H9 (cell line): ENCODE data around the gene FAM13A. TPM values are rescaled to one million over a fixed set of nuclear protein-coding genes. Genes with fewer than 3 reads are reported as not detected.
"Not testable (repeated sequence)": the region's sequence is repeated elsewhere in the genome, so short reads cannot be mapped to it uniquely, and the experiment has no call there.

Experiments
- DNase-seq: peaks from one replicate; pipeline ENCODE4 v3.0.0-alpha.2; 2017
- H2AFZ ChIP-seq: one replicate; pipeline ENCODE4 v1.6.1; 2013; ENCODE audit warnings: mild to moderate bottlenecking, low read length, control low read depth, moderate library complexity
- H2AK5ac ChIP-seq: 2 replicates; pipeline ENCODE4 v1.6.1; 2013; ENCODE audit warnings: low read length, control low read depth, mixed read lengths; ENCODE audit not compliant: insufficient read length
- H2BK120ac ChIP-seq: one replicate; pipeline ENCODE4 v1.6.1; 2013; ENCODE audit warnings: low read depth, mild to moderate bottlenecking, low read length, control low read depth, inconsistent platforms; ENCODE audit not compliant: poor library complexity, severe bottlenecking
- H2BK12ac ChIP-seq: 2 replicates; pipeline ENCODE4 v1.6.1; 2013; ENCODE audit warnings: low read length, control low read depth, mixed read lengths, low read depth; ENCODE audit not compliant: insufficient read length
- H2BK15ac ChIP-seq: 2 replicates; pipeline ENCODE4 v1.6.1; 2013; ENCODE audit warnings: low read depth, low read length, control low read depth
- H2BK20ac ChIP-seq: one replicate; pipeline ENCODE4 v1.6.1; 2013; ENCODE audit warnings: low read depth, mild to moderate bottlenecking, low read length, control low read depth, inconsistent platforms; ENCODE audit not compliant: poor library complexity, severe bottlenecking
- H2BK5ac ChIP-seq: 2 replicates; pipeline ENCODE4 v1.6.1; 2013; ENCODE audit warnings: low read length, control low read depth, mixed read lengths; ENCODE audit not compliant: insufficient read length
- H3K14ac ChIP-seq: 2 replicates; pipeline ENCODE4 v1.6.1; 2013; ENCODE audit warnings: low read length, control low read depth; ENCODE audit not compliant: insufficient read depth
- H3K18ac ChIP-seq: 2 replicates; pipeline ENCODE4 v1.6.1; 2013; ENCODE audit warnings: low read depth, mild to moderate bottlenecking, mixed read lengths, low read length, control low read depth; ENCODE audit not compliant: insufficient read length
- H3K23ac ChIP-seq: 2 replicates; pipeline ENCODE4 v1.6.1; 2013; ENCODE audit warnings: low read length, control low read depth, mixed read lengths, low read depth; ENCODE audit not compliant: insufficient read length
- H3K23me2 ChIP-seq: 2 replicates; pipeline ENCODE4 v1.6.1; 2013; ENCODE audit warnings: low read depth, mild to moderate bottlenecking, mixed read lengths, low read length, control low read depth; ENCODE audit not compliant: insufficient read length, poor library complexity, severe bottlenecking
- H3K27ac ChIP-seq: 2 replicates; pipeline ENCODE4 v1.5.1; 2013; ENCODE audit warnings: low read length, control low read depth, mixed read lengths, low read depth; ENCODE audit not compliant: insufficient read length
- H3K27me3 ChIP-seq: 2 replicates; pipeline ENCODE4 v1.6.1; 2013; ENCODE audit warnings: low read length, control low read depth, inconsistent platforms; ENCODE audit not compliant: insufficient read depth
- H3K4ac ChIP-seq: 2 replicates; pipeline ENCODE4 v1.6.1; 2013; ENCODE audit warnings: low read depth, mild to moderate bottlenecking, control low read depth, inconsistent platforms, low read length, moderate library complexity
- H3K4me1 ChIP-seq: 2 replicates; pipeline ENCODE4 v1.6.1; 2013; ENCODE audit warnings: low read length, control low read depth, inconsistent platforms; ENCODE audit not compliant: insufficient read depth
- H3K4me2 ChIP-seq: 2 replicates; pipeline ENCODE4 v1.6.1; 2013; ENCODE audit warnings: low read length, control low read depth, mixed read lengths; ENCODE audit not compliant: insufficient read length, insufficient read depth
- H3K56ac ChIP-seq: 2 replicates; pipeline ENCODE4 v1.6.1; 2013; ENCODE audit warnings: low read depth, mild to moderate bottlenecking, mixed read lengths, low read length, control low read depth; ENCODE audit not compliant: insufficient read length
- H3K79me1 ChIP-seq: 2 replicates; pipeline ENCODE4 v1.6.1; 2013; ENCODE audit warnings: low read depth, mild to moderate bottlenecking, moderate library complexity, low read length, control low read depth, inconsistent platforms; ENCODE audit not compliant: insufficient read depth, poor library complexity, severe bottlenecking
- H3K79me2 ChIP-seq: 2 replicates; pipeline ENCODE4 v1.6.1; 2013; ENCODE audit warnings: low read length, control low read depth, inconsistent platforms; ENCODE audit not compliant: insufficient read depth
- H3K9ac ChIP-seq: 2 replicates; pipeline ENCODE4 v1.6.1; 2013; ENCODE audit warnings: low read length, control low read depth, mixed read lengths; ENCODE audit not compliant: insufficient read length; ENCODE audit errors: extremely low read depth
- H3K9me3 ChIP-seq: one replicate; pipeline ENCODE4 v1.6.1; 2013; ENCODE audit warnings: low read depth, low read length, inconsistent platforms; ENCODE audit not compliant: control insufficient read depth
- H3T11ph ChIP-seq: one replicate; pipeline ENCODE4 v1.6.1; 2013; ENCODE audit warnings: mild to moderate bottlenecking, low read length, control low read depth, inconsistent platforms
- H4K20me1 ChIP-seq: one replicate; pipeline ENCODE4 v1.6.1; 2013; ENCODE audit not compliant: control insufficient read depth, insufficient read length, insufficient read depth
- H4K5ac ChIP-seq: 2 replicates; pipeline ENCODE4 v1.6.1; 2013; ENCODE audit warnings: low read depth, mild to moderate bottlenecking, mixed read lengths, low read length, control low read depth; ENCODE audit not compliant: insufficient read length
- H4K8ac ChIP-seq: replicated peaks from 2 replicates; pipeline ENCODE4 v1.6.1; 2013; ENCODE audit warnings: low read length, control low read depth, mixed read lengths, low read depth; ENCODE audit not compliant: insufficient read length
- H4K91ac ChIP-seq: 2 replicates; pipeline ENCODE4 v1.6.1; 2013; ENCODE audit warnings: low read depth, mild to moderate bottlenecking, moderate library complexity, mixed read lengths, low read length, control low read depth; ENCODE audit not compliant: insufficient read length
- H3K27ac Mint-ChIP-seq, 3 experiments: 2 replicates in 2 of 3; 3 replicates in 1 of 3; pipeline ENCODE4 v1.8.0; 2020 to 2021; ENCODE audit warnings: mixed read lengths in 3 of 3, mild to moderate bottlenecking in 1 of 3, moderate library complexity in 1 of 3
- H3K27me3 Mint-ChIP-seq: 2 replicates; pipeline ENCODE4 v1.8.0; 2021; ENCODE audit warnings: low read depth, mild to moderate bottlenecking, moderate library complexity, mixed read lengths
- H3K36me3 Mint-ChIP-seq, 3 experiments: 2 replicates in 2 of 3; 3 replicates in 1 of 3; pipeline ENCODE4 v1.8.0; 2020 to 2021; ENCODE audit warnings: low read depth in 3 of 3, mixed read lengths in 3 of 3; ENCODE audit not compliant: insufficient read depth in 1 of 3
- H3K4me1 Mint-ChIP-seq, 2 experiments: 2 replicates each; pipeline ENCODE4 v1.8.0; 2020; ENCODE audit warnings: mixed read lengths in 2 of 2
- H3K4me3 Mint-ChIP-seq, 2 experiments: 2 replicates in 1 of 2; 3 replicates in 1 of 2; pipeline ENCODE4 v1.8.0; 2020 to 2021; ENCODE audit warnings: mild to moderate bottlenecking in 2 of 2, mixed read lengths in 2 of 2, moderate library complexity in 1 of 2
- H3K9me3 Mint-ChIP-seq, 2 experiments: 2 replicates in 1 of 2; 3 replicates in 1 of 2; pipeline ENCODE4 v1.8.0; 2020; ENCODE audit warnings: mild to moderate bottlenecking in 2 of 2, mixed read lengths in 2 of 2, moderate library complexity in 1 of 2
- WGBS: extraction: QIAGEN DNeasy Blood & Tissue Kit; methylation state at CpG from one replicate; pipeline ENCODE4 v1.1.7; 2013; ENCODE audit warnings: missing lambda C conversion rate, low lambda C conversion rate, mixed read lengths; ENCODE audit not compliant: insufficient read length; ENCODE audit errors: extremely low coverage; 5-methylcytosine and 5-hydroxymethylcytosine counted together
- total RNA-seq: library from RNA; stranded (reverse); gene quantifications from 2 replicates; pipeline ENCODE4 v1.2.1, GENCODE V29; 2021
- TF ChIP-seq, protein P1 (sequence below): fragments of 200-600 bp; sonication (generic); conservative IDR thresholded peaks from 3 replicates; pipeline ENCODE4 v1.8.0; 2021; ENCODE audit warnings: antibody characterized with exemption, mild to moderate bottlenecking

The FAM13A gene
- total RNA-seq, 1 experiment from 2014 or later, result 12.7 TPM

DNA sequence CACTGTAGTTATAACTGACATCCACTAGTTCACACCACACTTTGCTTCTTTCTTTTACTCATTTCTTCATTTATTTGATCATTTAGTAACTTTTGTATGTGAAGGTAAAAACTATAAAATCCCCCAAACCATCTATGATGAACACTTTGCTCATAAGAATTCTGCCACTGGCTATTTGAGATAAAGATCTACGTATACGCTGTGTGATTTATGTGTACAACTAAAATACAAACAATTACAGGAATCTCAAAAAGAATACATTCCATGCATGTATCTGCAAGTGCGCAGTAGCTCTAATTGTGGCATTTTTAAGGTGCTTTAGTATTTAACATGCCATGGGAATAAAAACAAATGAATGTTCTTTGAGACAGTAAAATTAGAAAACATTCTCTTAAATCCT is 202.5 kb downstream of the FAM13A start:
- H3K79me1 ChIP-seq, result no peaks in the 10 kb centered on the region
- no peak overlapping the region for H2AK5ac ChIP-seq
- H2BK15ac ChIP-seq, result no peak overlapping the region
- H2BK120ac ChIP-seq, result no peak overlapping the region
- H2BK12ac ChIP-seq, result no peak overlapping the region
- Mint-ChIP-seq H3K36me3 (no peaks in the 10 kb centered on the region; a peak in 1 of 7 replicates), H3K9me3 (no peaks in the 10 kb centered on the region), H3K4me1 (peaks cover 3 to 12% of the 10 kb centered on the region in 2 experiments), H3K27me3 (no peaks in the 10 kb centered on the region), H3K27ac (no peak overlapping the region), H3K4me3 (no peak overlapping the region)
- no peaks in the 10 kb centered on the region for H3K27me3 ChIP-seq
- no peaks in the 10 kb centered on the region for H3K4me1 ChIP-seq
- no peak overlapping the region for H3K23ac ChIP-seq
- H4K20me1 ChIP-seq, result no peaks in the 10 kb centered on the region
- H4K8ac ChIP-seq, result no peak overlapping the region
- no peak overlapping the region for H3K27ac ChIP-seq
- no peak overlapping the region for H3K14ac ChIP-seq
- no peak overlapping the region for H2BK20ac ChIP-seq
- H3T11ph ChIP-seq, result no peak overlapping the region
- WGBS, result no CpG with 5 or more reads among the region's 3 CpGs
- H4K5ac ChIP-seq, result no peak overlapping the region
- H2AFZ ChIP-seq, result no peak overlapping the region
- H4K91ac ChIP-seq, result no peak overlapping the region
- H3K4me2 ChIP-seq, result no peak overlapping the region
- H3K4ac ChIP-seq, result no peak overlapping the region
- H2BK5ac ChIP-seq, result no peak overlapping the region
- TF ChIP-seq, protein P1, sequence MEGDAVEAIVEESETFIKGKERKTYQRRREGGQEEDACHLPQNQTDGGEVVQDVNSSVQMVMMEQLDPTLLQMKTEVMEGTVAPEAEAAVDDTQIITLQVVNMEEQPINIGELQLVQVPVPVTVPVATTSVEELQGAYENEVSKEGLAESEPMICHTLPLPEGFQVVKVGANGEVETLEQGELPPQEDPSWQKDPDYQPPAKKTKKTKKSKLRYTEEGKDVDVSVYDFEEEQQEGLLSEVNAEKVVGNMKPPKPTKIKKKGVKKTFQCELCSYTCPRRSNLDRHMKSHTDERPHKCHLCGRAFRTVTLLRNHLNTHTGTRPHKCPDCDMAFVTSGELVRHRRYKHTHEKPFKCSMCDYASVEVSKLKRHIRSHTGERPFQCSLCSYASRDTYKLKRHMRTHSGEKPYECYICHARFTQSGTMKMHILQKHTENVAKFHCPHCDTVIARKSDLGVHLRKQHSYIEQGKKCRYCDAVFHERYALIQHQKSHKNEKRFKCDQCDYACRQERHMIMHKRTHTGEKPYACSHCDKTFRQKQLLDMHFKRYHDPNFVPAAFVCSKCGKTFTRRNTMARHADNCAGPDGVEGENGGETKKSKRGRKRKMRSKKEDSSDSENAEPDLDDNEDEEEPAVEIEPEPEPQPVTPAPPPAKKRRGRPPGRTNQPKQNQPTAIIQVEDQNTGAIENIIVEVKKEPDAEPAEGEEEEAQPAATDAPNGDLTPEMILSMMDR, result no peak
- H3K18ac ChIP-seq, result no peak overlapping the region
- H3K79me2 ChIP-seq, result no peaks in the 10 kb centered on the region
- no peak overlapping the region for H3K9ac ChIP-seq
- no peaks in the 10 kb centered on the region for H3K9me3 ChIP-seq
- no peak overlapping the region for H3K56ac ChIP-seq
- no peak for DNase-seq
- H3K23me2 ChIP-seq, result no peaks in the 10 kb centered on the region

DNA sequence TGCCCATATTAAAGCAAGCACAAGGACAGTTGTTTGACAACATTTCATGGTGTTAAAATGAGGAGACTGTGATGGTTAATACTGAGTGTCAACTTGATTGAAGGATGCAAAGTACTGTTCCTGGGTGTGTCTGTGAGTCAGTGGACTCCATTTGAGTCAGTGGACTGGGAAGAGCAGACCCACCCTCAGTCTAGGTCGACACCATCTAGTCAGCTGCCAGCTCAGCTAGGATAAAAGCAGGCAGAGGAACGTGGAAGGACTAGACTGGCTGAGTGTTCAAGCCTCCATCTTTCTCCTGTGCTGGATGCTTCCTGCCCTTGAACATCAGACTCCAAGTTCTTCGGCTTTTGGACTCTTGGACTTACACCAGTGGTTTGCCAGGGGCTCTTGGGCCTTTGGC is 203.4 kb downstream of the FAM13A start:
- not testable (repeated sequence) for H4K5ac ChIP-seq, H4K8ac ChIP-seq, H2AK5ac ChIP-seq, H3K23me2 ChIP-seq, H3K4ac ChIP-seq, H3K4me2 ChIP-seq, H3K27me3 Mint-ChIP-seq, H2BK15ac ChIP-seq, H3T11ph ChIP-seq, H3K23ac ChIP-seq, H4K91ac ChIP-seq, H2BK5ac ChIP-seq, H4K20me1 ChIP-seq, H3K36me3 Mint-ChIP-seq, H3K79me1 ChIP-seq, H3K27me3 ChIP-seq, H3K4me1 ChIP-seq, H3K18ac ChIP-seq, H3K4me1 Mint-ChIP-seq, H3K9me3 Mint-ChIP-seq, H3K27ac Mint-ChIP-seq, DNase-seq, H3K79me2 ChIP-seq, H2AFZ ChIP-seq, H2BK12ac ChIP-seq, H2BK120ac ChIP-seq, H3K4me3 Mint-ChIP-seq, H3K14ac ChIP-seq, H3K27ac ChIP-seq, H2BK20ac ChIP-seq, H3K9me3 ChIP-seq, H3K9ac ChIP-seq, H3K56ac ChIP-seq
- no CpG with 5 or more reads among the region's 3 CpGs for WGBS
